Omental fat pad (tissue), 4 donors: ENCODE results near the gene KDM1A. TPM values are rescaled to one million over a fixed set of nuclear protein-coding genes. Genes with fewer than 3 reads are reported as not detected.
"Not testable (repeated sequence)": the region's sequence is repeated elsewhere in the genome, so short reads cannot be mapped to it uniquely, and the experiment has no call there.

Source experiments
- ATAC-seq: fragments of 150-250 bp; one replicate; pipeline ENCODE4 v1.9.1; 2016; ENCODE audit warnings: mild to moderate bottlenecking, moderate library complexity; ENCODE audit not compliant: low FRiP score
- DNase-seq: peaks from one replicate; pipeline ENCODE4 v3.0.0-alpha.2; 2019; ENCODE audit warnings: low spot score
- total RNA-seq, 4 donors: library from RNA; depleted of rRNA; stranded (reverse); fragments of >200 nt; gene quantifications; one replicate each; pipeline ENCODE4 v1.1.0, GENCODE V29; 2016
- TF ChIP-seq, protein P1 (sequence below), 3 donors: fragments of 450-650 bp; IDR thresholded peaks; one replicate each; pipeline ENCODE4 v1.5.1; 2016 to 2017; ENCODE audit warnings: antibody characterized with exemption in 3 of 3, mild to moderate bottlenecking in 3 of 3, moderate library complexity in 2 of 3

The KDM1A gene
- total RNA-seq, 4 donors from 2014 or later = 34.1 to 48.2 (median 39.6) TPM

- ATAC-seq = no peak
- TF ChIP-seq, protein P1, sequence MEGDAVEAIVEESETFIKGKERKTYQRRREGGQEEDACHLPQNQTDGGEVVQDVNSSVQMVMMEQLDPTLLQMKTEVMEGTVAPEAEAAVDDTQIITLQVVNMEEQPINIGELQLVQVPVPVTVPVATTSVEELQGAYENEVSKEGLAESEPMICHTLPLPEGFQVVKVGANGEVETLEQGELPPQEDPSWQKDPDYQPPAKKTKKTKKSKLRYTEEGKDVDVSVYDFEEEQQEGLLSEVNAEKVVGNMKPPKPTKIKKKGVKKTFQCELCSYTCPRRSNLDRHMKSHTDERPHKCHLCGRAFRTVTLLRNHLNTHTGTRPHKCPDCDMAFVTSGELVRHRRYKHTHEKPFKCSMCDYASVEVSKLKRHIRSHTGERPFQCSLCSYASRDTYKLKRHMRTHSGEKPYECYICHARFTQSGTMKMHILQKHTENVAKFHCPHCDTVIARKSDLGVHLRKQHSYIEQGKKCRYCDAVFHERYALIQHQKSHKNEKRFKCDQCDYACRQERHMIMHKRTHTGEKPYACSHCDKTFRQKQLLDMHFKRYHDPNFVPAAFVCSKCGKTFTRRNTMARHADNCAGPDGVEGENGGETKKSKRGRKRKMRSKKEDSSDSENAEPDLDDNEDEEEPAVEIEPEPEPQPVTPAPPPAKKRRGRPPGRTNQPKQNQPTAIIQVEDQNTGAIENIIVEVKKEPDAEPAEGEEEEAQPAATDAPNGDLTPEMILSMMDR (IDR thresholded peaks at IDR 0.05) = no peak
- no peak for DNase-seq
Observed at GRCh38 chr1:22976127-22976460, 43.2 kb upstream of the KDM1A start.

DNA sequence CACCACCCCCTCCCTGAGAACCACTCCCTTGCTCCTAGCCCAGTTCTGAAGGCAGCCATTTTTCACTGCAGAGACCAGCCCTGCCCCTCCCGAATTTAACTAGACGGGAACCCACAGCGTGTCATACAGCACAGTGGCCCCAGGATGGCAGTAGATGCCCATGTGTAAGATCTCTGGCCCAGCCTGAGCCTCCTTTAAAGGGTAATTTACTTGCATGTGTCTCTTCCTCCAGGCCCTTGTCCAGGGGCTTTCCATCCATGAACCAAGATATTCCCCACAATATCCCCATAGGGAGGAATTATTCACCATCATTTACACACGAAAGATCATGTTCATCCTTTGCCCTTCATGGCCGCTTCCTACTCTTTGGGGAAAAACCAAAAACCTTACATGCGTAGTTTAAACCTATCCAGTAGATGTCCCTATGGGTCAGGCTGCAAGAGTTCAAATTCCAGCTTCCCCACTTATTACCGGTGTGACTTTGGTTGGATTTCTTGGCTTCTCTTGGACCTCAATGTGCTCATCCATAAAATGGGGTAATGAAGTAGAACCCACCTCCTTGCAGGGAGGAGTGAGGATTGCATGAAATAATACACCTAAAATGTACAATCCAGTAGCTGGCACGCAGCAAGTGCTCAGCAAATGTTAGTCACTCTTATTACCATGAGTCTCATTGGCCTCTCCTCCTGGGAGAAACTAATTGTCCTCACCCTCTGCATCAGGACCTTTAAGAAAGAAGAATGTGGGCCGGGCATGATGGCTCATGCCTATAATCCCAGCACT is 42.6 kb upstream of the KDM1A start:
- TF ChIP-seq, protein P1 (IDR thresholded peaks at IDR 0.05) = peak in 1 of 3 donors; percentile 6
- DNase-seq = no peak
- ATAC-seq = peak; percentile 78

GRCh38 chr1:22978299-22978698 is 41.0 kb upstream of the KDM1A start:
- ATAC-seq (no peak), DNase-seq (no peak)
- TF ChIP-seq, protein P1 (IDR thresholded peaks at IDR 0.05) = no peak

GRCh38 chr1:22980471-22980790 is 38.8 kb upstream of the KDM1A start:
- not testable (repeated sequence) for ATAC-seq, DNase-seq

GRCh38 chr1:22983944-22984343 is 35.3 kb upstream of the KDM1A start:
- ATAC-seq (no peak), DNase-seq (no peak)
- TF ChIP-seq, protein P1 (IDR thresholded peaks at IDR 0.05) = no peak

DNA sequence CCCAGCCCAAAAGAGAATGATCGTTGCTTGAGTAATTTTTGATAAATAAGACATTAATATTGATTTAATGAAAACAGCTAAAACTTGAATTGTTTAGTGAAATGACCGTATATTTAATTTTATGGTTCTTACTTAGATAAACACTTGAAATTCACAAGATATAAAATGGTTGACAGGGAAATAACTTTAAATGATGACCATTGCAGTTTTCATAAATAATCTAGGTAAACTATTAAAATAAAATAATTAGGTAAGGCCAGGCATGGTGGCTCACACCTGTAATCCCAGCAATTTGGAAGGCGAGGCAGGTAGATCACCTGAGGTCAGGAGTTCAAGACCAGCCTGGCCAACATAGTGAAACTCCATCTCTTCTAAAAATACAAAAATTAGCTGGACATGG is 26.9 kb upstream of the KDM1A start:
- not testable (repeated sequence) for ATAC-seq

GRCh38 chr1:22993220-22993795 is 26.0 kb upstream of the KDM1A start:
- DNase-seq, ATAC-seq: not testable (repeated sequence)

More for the DNA sequence above, 26.9 kb upstream of the KDM1A start:
- not testable (repeated sequence) for DNase-seq

- DNase-seq (no peak), ATAC-seq (no peak)
- TF ChIP-seq, protein P1 (IDR thresholded peaks at IDR 0.05) = no peak
Observed at GRCh38 chr1:22995774-22996173, 23.5 kb upstream of the KDM1A start.

DNA sequence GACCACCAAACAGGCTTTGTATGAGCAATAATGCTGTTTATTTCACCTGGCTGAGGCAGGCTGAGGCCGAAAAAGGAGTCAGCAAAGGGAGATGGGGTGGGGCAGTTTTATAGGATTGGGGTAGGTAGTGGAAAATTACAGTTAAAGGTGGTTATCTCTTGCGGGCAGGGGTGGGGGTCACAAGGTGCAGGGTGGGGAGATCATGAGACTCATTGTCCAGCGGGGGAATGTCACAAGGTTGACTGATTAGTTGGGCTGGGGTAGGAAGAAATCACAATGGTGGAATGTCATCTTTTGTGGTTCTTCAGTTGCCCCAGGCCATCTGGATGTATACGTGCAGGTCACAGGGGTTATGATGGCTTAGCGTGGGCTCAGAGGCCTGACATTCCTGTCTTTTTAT is 21.7 kb upstream of the KDM1A start:
- not testable (repeated sequence) for ATAC-seq, DNase-seq

GRCh38 chr1:23000133-23000532 is 19.1 kb upstream of the KDM1A start:
- DNase-seq, ATAC-seq: not testable (repeated sequence)

GRCh38 chr1:23002218-23002617 is 17.1 kb upstream of the KDM1A start:
- ATAC-seq, DNase-seq: not testable (repeated sequence)
